ENCODE measurements around the gene GOLGA6D. TPM values are rescaled to one million over a fixed set of nuclear protein-coding genes. Genes with fewer than 3 reads are reported as not detected.
"Not testable (repeated sequence)": the region's sequence is repeated elsewhere in the genome, so short reads cannot be mapped to it uniquely, and the experiment has no call there.

GOLGA6D gene
- total RNA-seq, 1 experiment from 2014 or later, result 2.6 TPM

- ATAC-seq; H3K9me3 Mint-ChIP-seq; H3K4me3 Mint-ChIP-seq; DNase-seq (ENCODE audit: low spot score); POLR2A ChIA-PET; H3K27me3 Mint-ChIP-seq (ENCODE audit: low read depth); H3K36me3 Mint-ChIP-seq: not testable (repeated sequence)
- CTCF ChIA-PET, result interaction anchor here (2.1 kb wide), 1 partner anchor 57 kb away, joined by 6 read pairs; no protein-coding TSS in a partner anchor
- Mint-ChIP-seq H3K27ac (0 out of 2 replicates have a peak overlapping the region, but pooled peaks have one; percentile 37), H3K4me1 (peaks cover 63% of the 10 kb centered on the region)
These were observed 31.3 kb upstream of the GOLGA6D start for GRCh38 chr15:75251343-75251742.

DNA sequence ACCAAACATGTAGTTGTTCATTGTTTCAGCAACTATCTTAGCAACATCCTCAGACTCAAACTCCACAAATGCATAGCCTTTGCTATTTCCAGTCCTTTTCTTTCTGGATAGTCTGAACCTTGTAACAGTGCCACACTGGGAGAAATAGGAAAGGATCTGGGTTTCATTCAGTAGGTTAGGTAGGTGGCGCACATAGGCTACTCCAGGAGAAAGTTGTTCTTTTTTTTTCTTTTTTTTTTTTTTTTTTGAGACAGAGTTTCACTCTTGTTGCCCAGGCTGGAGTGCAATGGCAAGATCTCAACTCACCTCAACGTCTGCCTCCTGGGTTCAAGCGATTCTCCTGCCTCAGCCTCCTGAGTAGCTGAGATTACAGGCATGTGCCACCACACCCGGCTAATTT lies 30.4 kb upstream of the GOLGA6D start:
- DNase-seq (ENCODE audit: low spot score); H3K4me3 Mint-ChIP-seq; H3K9me3 Mint-ChIP-seq; H3K27me3 Mint-ChIP-seq (ENCODE audit: low read depth); POLR2A ChIA-PET; H3K36me3 Mint-ChIP-seq: not testable (repeated sequence)
- ATAC-seq, result peak; percentile 86
- Mint-ChIP-seq H3K4me1 (peaks cover 63% of the 10 kb centered on the region), H3K27ac (peak overlapping the region; percentile 32)
- CTCF ChIA-PET, result interaction anchor here (0.7 kb wide), 1 partner anchor 223 kb away, joined by 3 read pairs; no protein-coding TSS in a partner anchor

GRCh38 chr15:75258034-75258433 lies 24.6 kb upstream of the GOLGA6D start, which contains the start of gene GOLGA6C:
Gene GOLGA6C (plus strand): TSS chr15:75258334. CDS start chr15:75258599, 265 bp downstream.
- peak; percentile 56 for DNase-seq (ENCODE audit: low spot score)
- H3K9me3 Mint-ChIP-seq; POLR2A ChIA-PET; H3K27me3 Mint-ChIP-seq (ENCODE audit: low read depth); H3K4me3 Mint-ChIP-seq; ATAC-seq; CTCF ChIA-PET; H3K27ac Mint-ChIP-seq; H3K36me3 Mint-ChIP-seq: not testable (repeated sequence)
- peaks cover 14% of the 10 kb centered on the region for H3K4me1 Mint-ChIP-seq

DNA sequence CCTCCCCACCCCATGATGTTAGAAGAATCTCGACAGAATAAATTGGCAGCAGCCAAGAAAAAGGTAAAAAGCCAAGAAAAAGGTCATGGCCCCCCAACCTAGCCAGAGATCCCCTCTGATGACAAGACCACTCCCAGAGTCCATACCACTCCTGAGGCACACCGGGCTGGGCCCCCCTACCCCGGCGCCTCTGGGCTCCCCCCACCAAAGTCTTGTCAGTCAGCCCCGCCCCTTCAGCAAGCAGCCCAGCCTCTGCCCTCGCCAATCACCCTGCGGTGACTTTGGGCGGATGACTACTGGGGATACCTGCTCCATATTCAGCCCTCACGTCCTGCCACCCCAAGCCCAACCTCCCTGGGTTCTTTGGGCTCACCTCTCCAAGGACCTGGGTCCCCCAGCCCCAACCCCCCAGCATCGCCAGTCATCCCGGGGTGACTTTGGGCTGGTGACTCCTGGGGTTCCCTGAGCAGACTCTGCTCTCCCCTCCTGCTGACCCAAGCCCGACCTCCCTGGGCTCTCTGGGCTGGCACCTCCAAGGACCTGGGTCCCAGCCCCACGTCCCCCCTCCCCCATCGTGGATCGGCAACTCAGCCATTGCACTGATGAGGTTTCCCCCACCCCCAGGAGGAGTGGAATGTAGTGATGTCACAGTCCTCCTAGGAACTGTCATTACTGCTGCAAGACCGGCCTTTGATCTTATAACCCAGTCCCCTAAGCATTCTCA lies 23.9 kb upstream of the GOLGA6D start:
- H3K27me3 Mint-ChIP-seq (ENCODE audit: low read depth); DNase-seq (ENCODE audit: low spot score); H3K36me3 Mint-ChIP-seq; CTCF ChIA-PET; H3K9me3 Mint-ChIP-seq; H3K4me3 Mint-ChIP-seq; H3K27ac Mint-ChIP-seq; POLR2A ChIA-PET; ATAC-seq; H3K4me1 Mint-ChIP-seq: not testable (repeated sequence)

DNA sequence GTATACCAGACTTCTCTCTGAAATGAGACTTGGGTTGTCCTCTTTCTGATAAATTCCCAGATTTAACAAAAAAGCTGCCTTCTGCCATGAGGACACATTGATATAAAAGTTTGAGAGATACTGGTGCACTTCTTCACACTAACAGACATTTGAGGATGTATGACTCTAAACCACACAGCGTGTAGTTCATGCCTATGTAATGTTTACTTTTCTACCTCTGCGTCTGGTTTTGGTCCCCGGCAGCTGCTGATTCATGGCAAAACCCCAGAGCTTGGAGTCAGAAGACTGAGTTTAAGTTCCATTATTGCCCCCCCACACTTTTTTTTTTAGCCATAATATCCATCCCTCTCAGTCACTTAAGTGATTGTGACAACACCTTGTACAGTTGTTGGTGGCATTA lies 22.8 kb upstream of the GOLGA6D start:
- CTCF ChIA-PET; H3K27me3 Mint-ChIP-seq (ENCODE audit: low read depth); H3K4me3 Mint-ChIP-seq; H3K27ac Mint-ChIP-seq; POLR2A ChIA-PET; H3K36me3 Mint-ChIP-seq; H3K9me3 Mint-ChIP-seq; DNase-seq (ENCODE audit: low spot score); ATAC-seq; H3K4me1 Mint-ChIP-seq: not testable (repeated sequence)

DNA sequence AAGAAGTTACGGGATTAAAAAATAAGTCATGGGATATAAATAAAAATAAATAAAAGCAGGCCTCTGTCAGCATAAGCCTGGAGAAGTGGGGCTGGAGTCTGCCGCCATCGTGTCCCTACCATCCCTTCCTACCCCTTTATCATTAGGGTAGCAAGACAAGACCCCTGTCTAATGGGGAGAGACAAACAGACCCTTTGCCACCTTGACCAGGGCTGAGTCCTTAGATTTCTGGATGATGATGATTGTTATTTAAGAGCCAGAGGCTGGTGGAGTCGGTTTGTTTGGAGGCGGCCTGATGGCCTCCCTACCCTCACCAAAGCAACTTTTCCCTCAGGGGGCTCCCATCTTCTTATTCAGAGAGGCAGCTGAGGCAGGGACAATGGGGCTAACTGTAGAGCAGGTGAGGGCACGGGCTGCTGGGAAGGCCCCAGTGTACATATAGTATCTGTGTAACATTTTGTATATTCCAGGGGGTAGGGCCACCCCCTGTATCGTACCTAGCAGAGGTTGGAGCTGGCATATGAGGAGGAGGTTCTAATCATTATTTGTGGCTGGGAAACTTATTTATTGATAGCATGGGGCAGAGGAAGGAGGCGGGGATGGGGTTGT lies 8.8 kb upstream of the GOLGA6D start:
- POLR2A ChIA-PET; H3K27ac Mint-ChIP-seq; H3K27me3 Mint-ChIP-seq (ENCODE audit: low read depth); H3K9me3 Mint-ChIP-seq; H3K36me3 Mint-ChIP-seq; DNase-seq (ENCODE audit: low spot score); H3K4me3 Mint-ChIP-seq: not testable (repeated sequence)
- peak; percentile 40 for ATAC-seq
- CTCF ChIA-PET, result interaction anchor here (1.0 to 1.3 kb wide), 4 partner anchors 952 to 1301 kb away, joined by 3 to 6 read pairs (median 4); no protein-coding TSS in a partner anchor
- H3K4me1 Mint-ChIP-seq, result peaks cover 11% of the 10 kb centered on the region

- TF ChIP-seq, protein P1, sequence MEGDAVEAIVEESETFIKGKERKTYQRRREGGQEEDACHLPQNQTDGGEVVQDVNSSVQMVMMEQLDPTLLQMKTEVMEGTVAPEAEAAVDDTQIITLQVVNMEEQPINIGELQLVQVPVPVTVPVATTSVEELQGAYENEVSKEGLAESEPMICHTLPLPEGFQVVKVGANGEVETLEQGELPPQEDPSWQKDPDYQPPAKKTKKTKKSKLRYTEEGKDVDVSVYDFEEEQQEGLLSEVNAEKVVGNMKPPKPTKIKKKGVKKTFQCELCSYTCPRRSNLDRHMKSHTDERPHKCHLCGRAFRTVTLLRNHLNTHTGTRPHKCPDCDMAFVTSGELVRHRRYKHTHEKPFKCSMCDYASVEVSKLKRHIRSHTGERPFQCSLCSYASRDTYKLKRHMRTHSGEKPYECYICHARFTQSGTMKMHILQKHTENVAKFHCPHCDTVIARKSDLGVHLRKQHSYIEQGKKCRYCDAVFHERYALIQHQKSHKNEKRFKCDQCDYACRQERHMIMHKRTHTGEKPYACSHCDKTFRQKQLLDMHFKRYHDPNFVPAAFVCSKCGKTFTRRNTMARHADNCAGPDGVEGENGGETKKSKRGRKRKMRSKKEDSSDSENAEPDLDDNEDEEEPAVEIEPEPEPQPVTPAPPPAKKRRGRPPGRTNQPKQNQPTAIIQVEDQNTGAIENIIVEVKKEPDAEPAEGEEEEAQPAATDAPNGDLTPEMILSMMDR (IDR thresholded peaks at IDR 0.05), result peak; percentile 88
- peak; percentile 65; the same call in 1 of the 2 replicates for TF ChIP-seq ZNF423 (CRISPR knock-in tag; IDR thresholded peaks at IDR 0.05)
- H3K27me3 Mint-ChIP-seq (ENCODE audit: low read depth); H3K9me3 Mint-ChIP-seq; H3K36me3 Mint-ChIP-seq; H3K4me3 Mint-ChIP-seq: not testable (repeated sequence)
- H3K27ac Mint-ChIP-seq, result peak overlapping the region; percentile 83
- POLR2A ChIA-PET, result interaction anchor here (0.6 kb wide), 1 partner anchor 30 kb away, joined by 5 read pairs; no protein-coding TSS in a partner anchor
- DNase-seq (ENCODE audit: low spot score) (peak; percentile 99), ATAC-seq (peak; percentile 100)
- H3K4me1 Mint-ChIP-seq, result peaks cover 11% of the 10 kb centered on the region
- CTCF ChIA-PET, result interaction anchor here (0.6 to 1.3 kb wide), 9 partner anchors 34 to 1302 kb away, joined by 3 to 6 read pairs (median 3); no protein-coding TSS in a partner anchor
These were observed 8.0 kb upstream of the GOLGA6D start for GRCh38 chr15:75274509-75275107.

DNA sequence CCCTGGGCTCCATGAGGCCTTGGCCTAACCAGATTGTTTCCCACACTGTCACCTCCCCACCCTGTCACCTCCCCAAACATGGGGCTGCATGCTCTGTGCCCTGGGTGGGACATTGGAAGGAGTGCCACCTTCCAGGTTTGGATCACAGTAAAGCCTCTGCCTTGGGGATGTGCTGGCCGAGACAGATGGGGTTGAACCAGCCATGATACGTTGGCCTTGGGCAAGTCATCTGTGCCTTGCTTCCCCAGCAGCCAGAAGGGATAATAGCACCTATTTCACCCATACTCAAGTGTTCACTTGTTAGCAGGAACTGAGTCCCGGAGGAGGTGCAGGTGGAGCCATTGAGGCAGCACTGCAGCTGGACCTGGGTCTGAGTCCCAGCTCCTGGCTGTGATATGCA lies 7.0 kb upstream of the GOLGA6D start:
- H3K27ac Mint-ChIP-seq; H3K4me3 Mint-ChIP-seq; H3K36me3 Mint-ChIP-seq; ATAC-seq; POLR2A ChIA-PET; H3K9me3 Mint-ChIP-seq; DNase-seq (ENCODE audit: low spot score); H3K27me3 Mint-ChIP-seq (ENCODE audit: low read depth); H3K4me1 Mint-ChIP-seq: not testable (repeated sequence)
- CTCF ChIA-PET, result interaction anchor here (0.9 to 1.3 kb wide), 4 partner anchors 1141 to 1303 kb away, joined by 3 to 4 read pairs (median 4); no protein-coding TSS in a partner anchor
